SJCRH30 (cell line): ENCODE results near the gene GADD45G. TPM values are rescaled to one million over a fixed set of nuclear protein-coding genes. Genes with fewer than 3 reads are reported as not detected.

Source experiments
- DNase-seq, 2 experiments: peaks; one replicate each; pipeline ENCODE4 v3.0.0-alpha.2; 2015 to 2020
- H3K27ac ChIP-seq: fragments of 250-450 bp; sonication (Bioruptor Pico); 2 replicates; pipeline ENCODE4 v1.5.1; 2020; ENCODE audit warnings: mild to moderate bottlenecking, moderate library complexity
- H3K27me3 ChIP-seq: fragments of 250-450 bp; sonication (Bioruptor Pico); 2 replicates; pipeline ENCODE4 v1.5.1; 2020; ENCODE audit warnings: mild to moderate bottlenecking, moderate library complexity
- H3K36me3 ChIP-seq: fragments of 250-450 bp; sonication (Bioruptor Pico); 2 replicates; pipeline ENCODE4 v1.5.1; 2020; ENCODE audit warnings: mild to moderate bottlenecking, moderate library complexity
- H3K4me1 ChIP-seq: fragments of 250-450 bp; sonication (Bioruptor Pico); 2 replicates; pipeline ENCODE4 v1.5.1; 2020; ENCODE audit warnings: mild to moderate bottlenecking, moderate library complexity
- H3K4me3 ChIP-seq: fragments of 250-450 bp; sonication (Bioruptor Pico); 2 replicates; pipeline ENCODE4 v1.5.1; 2020; ENCODE audit warnings: mild to moderate bottlenecking, moderate library complexity
- H3K9me3 ChIP-seq: fragments of 250-450 bp; sonication (Bioruptor Pico); replicated peaks from 2 replicates; pipeline ENCODE4 v1.5.1; 2020; ENCODE audit warnings: mild to moderate bottlenecking, moderate library complexity
- total RNA-seq: library from RNA; depleted of rRNA; stranded (reverse); fragments of >200 nt; shearing (Covaris generic); gene quantifications from 2 replicates; pipeline ENCODE4 v1.2.3, GENCODE V29; 2014

Gene GADD45G
- total RNA-seq, 1 experiment from 2014 or later, result 23.5 TPM

DNA sequence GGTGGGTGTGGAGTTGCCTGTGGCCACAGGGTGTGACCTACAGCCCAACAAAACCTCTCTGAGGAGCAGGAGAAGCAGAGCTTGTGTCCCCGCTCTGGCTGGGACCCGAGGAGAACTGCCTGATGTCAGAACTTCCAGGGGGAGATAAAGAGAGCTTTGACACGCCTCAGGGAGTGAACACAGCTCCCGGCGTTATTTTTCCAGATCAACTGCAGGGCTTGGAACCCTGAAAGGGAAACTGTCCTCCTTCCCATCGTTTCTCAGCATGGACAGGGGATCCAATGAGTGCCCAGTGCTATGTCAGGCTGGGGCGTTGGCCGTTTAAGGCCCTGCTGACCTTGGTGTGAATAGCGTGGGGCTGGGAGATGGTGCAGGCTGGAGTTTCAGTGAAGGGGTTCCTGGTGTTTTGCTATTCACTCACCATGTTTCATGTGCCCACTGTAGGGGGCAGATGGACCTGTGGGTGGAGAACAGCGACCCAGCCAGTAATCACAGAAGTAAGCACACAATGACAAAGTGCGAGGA is 22.0 kb downstream of the GADD45G start:
- Histone ChIP-seq H3K27me3 (no peaks in the 10 kb centered on the region), H3K4me1 (peaks cover 28% of the 10 kb centered on the region), H3K4me3 (no peak overlapping the region), H3K27ac (no peak overlapping the region), H3K36me3 (no peaks in the 10 kb centered on the region), H3K9me3 (no peaks in the 10 kb centered on the region)
- no peak for DNase-seq

- H3K4me3 ChIP-seq, result no peak overlapping the region
- H3K27ac ChIP-seq, result no peak overlapping the region
- no peaks in the 10 kb centered on the region for H3K9me3 ChIP-seq
- no peak for DNase-seq
- H3K36me3 ChIP-seq, result no peaks in the 10 kb centered on the region
- peaks cover 13% of the 10 kb centered on the region for H3K4me1 ChIP-seq
- H3K27me3 ChIP-seq, result no peaks in the 10 kb centered on the region
Measured at GRCh38 chr9:89628601-89629000, 23.8 kb downstream of the GADD45G start.

GRCh38 chr9:89629081-89629976 is 24.5 kb downstream of the GADD45G start:
- Histone ChIP-seq H3K4me1 (peaks cover 7% of the 10 kb centered on the region), H3K27ac (no peak overlapping the region), H3K4me3 (no peak overlapping the region), H3K9me3 (no peaks in the 10 kb centered on the region), H3K36me3 (no peaks in the 10 kb centered on the region), H3K27me3 (no peaks in the 10 kb centered on the region)
- no peak for DNase-seq

GRCh38 chr9:89630508-89630907 is 25.7 kb downstream of the GADD45G start:
- peak in 1 of 2 experiments; percentile 44 for DNase-seq
- Histone ChIP-seq H3K36me3 (no peaks in the 10 kb centered on the region), H3K27ac (no peak overlapping the region), H3K4me1 (peaks cover 10% of the 10 kb centered on the region), H3K27me3 (no peaks in the 10 kb centered on the region), H3K9me3 (no peaks in the 10 kb centered on the region), H3K4me3 (no peak overlapping the region)

DNA sequence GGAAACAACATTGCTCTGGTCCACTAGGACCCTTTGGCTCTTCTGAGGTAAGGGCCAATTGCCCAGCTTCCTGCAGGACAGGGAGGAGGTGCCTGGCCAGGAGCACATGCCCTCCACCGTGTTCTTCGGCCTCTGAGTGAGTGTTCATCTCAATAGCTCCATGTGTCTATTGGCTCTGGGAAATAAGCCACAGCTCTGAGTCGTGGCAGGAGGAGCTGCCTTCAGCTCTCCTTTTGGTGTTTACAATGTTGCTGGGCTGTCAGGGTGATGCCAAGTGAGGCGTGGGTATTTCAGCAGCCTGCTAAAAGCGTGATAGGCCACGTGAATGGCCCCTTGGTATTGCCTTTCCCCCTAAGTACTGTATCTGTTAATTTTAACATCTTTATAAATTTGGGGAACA is 26.6 kb downstream of the GADD45G start:
- Histone ChIP-seq H3K27ac (no peak overlapping the region), H3K9me3 (no peaks in the 10 kb centered on the region), H3K27me3 (no peaks in the 10 kb centered on the region), H3K4me3 (no peak overlapping the region), H3K36me3 (no peaks in the 10 kb centered on the region), H3K4me1 (peaks cover 18% of the 10 kb centered on the region)
- DNase-seq, result no peak

GRCh38 chr9:89632192-89632733 is 27.5 kb downstream of the GADD45G start:
- no peaks in the 10 kb centered on the region for H3K9me3 ChIP-seq
- H3K27me3 ChIP-seq, result no peaks in the 10 kb centered on the region
- no peaks in the 10 kb centered on the region for H3K36me3 ChIP-seq
- no peak overlapping the region for H3K4me3 ChIP-seq
- H3K27ac ChIP-seq, result no peak overlapping the region
- DNase-seq, result no peak
- peaks cover 19% of the 10 kb centered on the region for H3K4me1 ChIP-seq

- Histone ChIP-seq H3K27me3 (no peaks in the 10 kb centered on the region), H3K27ac (no peak overlapping the region), H3K4me1 (peaks cover 19% of the 10 kb centered on the region), H3K9me3 (no peaks in the 10 kb centered on the region), H3K36me3 (no peaks in the 10 kb centered on the region), H3K4me3 (no peak overlapping the region)
- no peak for DNase-seq
Measured at GRCh38 chr9:89632736-89633135, 27.9 kb downstream of the GADD45G start.

GRCh38 chr9:89633404-89633803 is 28.6 kb downstream of the GADD45G start:
- no peak overlapping the region for H3K4me3 ChIP-seq
- no peaks in the 10 kb centered on the region for H3K27me3 ChIP-seq
- H3K36me3 ChIP-seq, result no peaks in the 10 kb centered on the region

DNA sequence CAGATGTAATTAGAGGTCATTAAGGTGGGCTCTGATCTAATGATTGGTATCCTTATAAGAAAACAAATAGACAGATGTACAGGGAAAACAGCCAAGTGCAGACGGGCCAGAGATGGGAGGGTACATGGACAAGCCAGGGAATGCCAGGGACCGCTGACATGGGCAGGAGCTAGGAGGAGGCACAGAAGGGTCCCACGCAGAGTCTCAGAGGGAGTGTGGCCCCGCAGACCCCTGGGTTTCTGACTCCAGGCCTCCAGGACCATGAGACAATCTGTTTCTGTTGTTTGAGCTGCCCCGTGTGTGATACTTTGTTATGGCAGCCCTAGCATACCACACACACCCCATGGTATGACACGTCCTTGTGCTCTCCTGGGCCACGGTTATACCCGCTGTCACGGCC is 29.1 kb downstream of the GADD45G start:
- Histone ChIP-seq H3K9me3 (no peaks in the 10 kb centered on the region), H3K4me3 (no peak overlapping the region), H3K27ac (no peak overlapping the region), H3K4me1 (peaks cover 23% of the 10 kb centered on the region), H3K36me3 (no peaks in the 10 kb centered on the region), H3K27me3 (no peaks in the 10 kb centered on the region)
- DNase-seq, result no peak

More at GRCh38 chr9:89633404-89633803, 28.6 kb downstream of the GADD45G start:
- Histone ChIP-seq H3K27ac (no peak overlapping the region), H3K4me1 (peaks cover 19% of the 10 kb centered on the region), H3K9me3 (no peaks in the 10 kb centered on the region)
- DNase-seq, result no peak

DNA sequence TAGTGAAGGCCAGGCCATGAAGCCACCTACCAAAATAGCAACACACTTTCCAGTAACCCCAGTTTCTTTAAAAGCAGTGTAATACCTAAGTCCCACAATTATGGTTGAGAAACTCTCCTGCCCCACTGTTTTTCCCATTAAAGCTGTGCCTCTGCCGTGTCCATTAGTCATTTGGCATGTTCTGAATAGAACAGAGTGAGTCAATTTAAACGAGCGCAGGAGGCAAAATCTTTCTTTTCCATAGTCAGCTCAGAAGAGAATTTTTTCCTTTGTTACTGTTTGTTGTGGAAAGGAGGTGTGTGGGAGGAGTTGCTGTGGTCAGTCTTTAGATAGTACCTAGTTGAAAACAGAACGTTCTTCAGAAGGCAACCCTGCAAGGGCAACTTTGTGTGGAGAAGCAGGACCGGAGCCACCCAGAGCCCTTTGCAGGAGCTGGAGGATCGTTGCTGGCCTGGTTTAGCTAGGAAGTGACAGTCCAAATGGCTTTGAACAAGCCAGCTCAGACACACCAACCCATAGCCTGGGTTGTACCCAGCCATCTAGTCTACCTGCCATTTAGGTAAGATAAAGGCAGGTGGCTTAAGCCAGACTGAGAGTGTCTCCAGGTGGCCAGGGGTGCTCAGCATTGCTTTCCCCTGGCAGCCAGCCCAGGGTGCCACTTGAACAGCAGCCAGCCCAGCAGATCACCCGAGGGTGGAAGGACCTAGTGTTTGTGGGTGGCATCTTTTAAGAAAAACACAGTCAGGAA is 30.4 kb downstream of the GADD45G start:
- Histone ChIP-seq H3K9me3 (no peaks in the 10 kb centered on the region), H3K4me3 (no peak overlapping the region), H3K27me3 (no peaks in the 10 kb centered on the region), H3K4me1 (peaks cover 33% of the 10 kb centered on the region), H3K36me3 (no peaks in the 10 kb centered on the region), H3K27ac (no peak overlapping the region)
- no peak for DNase-seq

- no peaks in the 10 kb centered on the region for H3K9me3 ChIP-seq
- no peaks in the 10 kb centered on the region for H3K27me3 ChIP-seq
- H3K27ac ChIP-seq, result no peak overlapping the region
- no peaks in the 10 kb centered on the region for H3K36me3 ChIP-seq
- peaks cover 26% of the 10 kb centered on the region for H3K4me1 ChIP-seq
- DNase-seq, result peak; percentile 43 to 59
- no peak overlapping the region for H3K4me3 ChIP-seq
Measured at GRCh38 chr9:89635816-89636215, 31.0 kb downstream of the GADD45G start.

DNA sequence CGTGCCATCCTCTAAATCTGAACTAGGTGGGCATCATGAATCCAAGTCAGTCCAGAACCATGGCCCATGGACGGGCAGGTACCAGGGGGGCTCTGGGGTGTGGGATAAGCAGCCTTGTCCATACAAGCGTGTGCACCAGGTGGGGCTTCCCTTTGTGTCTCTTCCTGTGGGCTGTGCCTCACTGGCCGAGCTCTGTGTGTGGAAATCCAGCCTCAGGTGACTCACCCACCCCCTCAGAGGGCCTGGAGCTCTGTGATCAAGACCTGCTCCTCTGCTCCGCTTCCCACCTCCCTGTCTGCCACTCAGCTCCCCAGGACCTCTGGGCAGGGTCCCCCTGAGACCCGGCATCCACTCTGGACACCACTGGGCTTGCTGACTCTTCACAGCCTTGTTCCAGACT is 33.0 kb downstream of the GADD45G start:
- no peak overlapping the region for H3K27ac ChIP-seq
- no peaks in the 10 kb centered on the region for H3K36me3 ChIP-seq
- no peaks in the 10 kb centered on the region for H3K9me3 ChIP-seq
- no peak for DNase-seq
- peaks cover 25% of the 10 kb centered on the region for H3K4me1 ChIP-seq
- no peaks in the 10 kb centered on the region for H3K27me3 ChIP-seq
- no peak overlapping the region for H3K4me3 ChIP-seq

- Histone ChIP-seq H3K9me3 (no peaks in the 10 kb centered on the region), H3K4me3 (no peak overlapping the region), H3K36me3 (no peaks in the 10 kb centered on the region), H3K27ac (no peak overlapping the region), H3K27me3 (no peaks in the 10 kb centered on the region), H3K4me1 (peaks cover 25% of the 10 kb centered on the region)
- DNase-seq, result no peak
Measured at GRCh38 chr9:89638359-89638758, 33.5 kb downstream of the GADD45G start.

- Histone ChIP-seq H3K4me1 (peaks cover 25% of the 10 kb centered on the region), H3K27me3 (no peaks in the 10 kb centered on the region), H3K4me3 (no peak overlapping the region), H3K9me3 (no peaks in the 10 kb centered on the region), H3K27ac (no peak overlapping the region; the same call in 1 of the 2 replicates), H3K36me3 (no peaks in the 10 kb centered on the region)
- peak in 1 of 2 experiments; percentile 15 for DNase-seq
Measured at GRCh38 chr9:89638893-89639292, 34.1 kb downstream of the GADD45G start.

DNA sequence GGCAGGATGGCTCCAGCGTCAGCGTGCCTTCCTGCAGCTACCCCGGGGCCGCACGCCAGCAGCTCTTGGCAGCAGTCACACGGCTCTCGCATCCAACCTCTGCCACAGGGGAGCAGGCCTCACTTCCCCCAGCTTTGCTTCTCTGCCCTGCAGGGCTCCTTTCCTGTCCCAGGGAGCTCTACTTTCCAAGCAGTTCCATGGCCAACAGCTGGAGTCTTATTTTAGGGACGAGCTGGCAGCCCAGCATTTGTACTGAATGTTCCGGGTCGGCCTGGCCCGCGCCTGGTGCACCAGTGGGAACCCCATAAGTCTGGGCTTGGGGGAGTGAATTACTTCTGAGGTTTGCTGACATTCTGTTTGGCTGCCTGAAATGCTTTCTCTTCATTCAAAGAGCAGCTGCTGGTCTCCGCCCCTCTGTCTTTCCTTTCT is 34.6 kb downstream of the GADD45G start:
- no peaks in the 10 kb centered on the region for H3K36me3 ChIP-seq
- DNase-seq, result peak; percentile 39 to 64
- peaks cover 25% of the 10 kb centered on the region for H3K4me1 ChIP-seq
- no peaks in the 10 kb centered on the region for H3K27me3 ChIP-seq
- no peaks in the 10 kb centered on the region for H3K9me3 ChIP-seq
- H3K4me3 ChIP-seq, result no peak overlapping the region
- H3K27ac ChIP-seq, result no peak overlapping the region; the same call in 1 of the 2 replicates
